Peyer's patch (tissue), 4 donors: ENCODE data around the gene ASCL4. TPM values are rescaled to one million over a fixed set of nuclear protein-coding genes. Genes with fewer than 3 reads are reported as not detected.

Experiments used
- DNase-seq, 3 donors: peaks; one replicate each; pipeline ENCODE4 v3.0.0-alpha.2; 2017 to 2019
- H3K27ac ChIP-seq, 4 donors: fragments of 200-600 bp; sonication (generic); one replicate each; pipeline ENCODE4 v1.5.1; 2016 to 2019
- H3K27me3 ChIP-seq, 2 donors: fragments of 200-600 bp; sonication (generic); one replicate each; pipeline ENCODE4 v1.5.1; 2019
- H3K36me3 ChIP-seq, 3 donors: fragments of 200-600 bp; sonication (generic); one replicate each; pipeline ENCODE4 v1.5.1; 2016 to 2019
- H3K4me1 ChIP-seq, 4 donors: fragments of 200-600 bp; sonication (generic); one replicate each; pipeline ENCODE4 v1.5.1; 2016 to 2019
- H3K4me3 ChIP-seq, 4 donors: fragments of 200-600 bp; sonication (generic); 1 replicate in 3 of 4; 2 replicates in 1 of 4; pipeline ENCODE4 v1.5.1; 2016 to 2019; ENCODE audit warnings: mild to moderate bottlenecking in 1 of 4
- H3K9me3 ChIP-seq, 4 donors: fragments of 200-600 bp; sonication (generic); one replicate each; pipeline ENCODE4 v1.5.1; 2016 to 2019; ENCODE audit warnings: mild to moderate bottlenecking in 1 of 4
- POLR2A ChIP-seq, 2 donors: fragments of 450-650 bp; IDR thresholded peaks; one replicate each; pipeline ENCODE4 v1.5.1; 2017; ENCODE audit warnings: antibody characterized with exemption in 2 of 2, mild to moderate bottlenecking in 2 of 2, moderate library complexity in 2 of 2
- total RNA-seq, 4 donors: library from RNA; depleted of rRNA; stranded (reverse); fragments of >200 nt; gene quantifications; one replicate each; pipeline ENCODE4 v1.1.0, GENCODE V29; 2016
- TF ChIP-seq, protein P1 (sequence below), 6 experiments: fragments of 450-650 bp in 4 of 6; fragments of 200-600 bp in 2 of 6; sonication (generic) in 1 of 6; IDR thresholded peaks; one replicate each; pipeline ENCODE4 v1.5.1; 2017 to 2019; ENCODE audit warnings: antibody characterized with exemption in 6 of 6, mild to moderate bottlenecking in 3 of 6, moderate library complexity in 1 of 6

ASCL4 gene
- total RNA-seq, 4 donors from 2014 or later, result not detected

DNA sequence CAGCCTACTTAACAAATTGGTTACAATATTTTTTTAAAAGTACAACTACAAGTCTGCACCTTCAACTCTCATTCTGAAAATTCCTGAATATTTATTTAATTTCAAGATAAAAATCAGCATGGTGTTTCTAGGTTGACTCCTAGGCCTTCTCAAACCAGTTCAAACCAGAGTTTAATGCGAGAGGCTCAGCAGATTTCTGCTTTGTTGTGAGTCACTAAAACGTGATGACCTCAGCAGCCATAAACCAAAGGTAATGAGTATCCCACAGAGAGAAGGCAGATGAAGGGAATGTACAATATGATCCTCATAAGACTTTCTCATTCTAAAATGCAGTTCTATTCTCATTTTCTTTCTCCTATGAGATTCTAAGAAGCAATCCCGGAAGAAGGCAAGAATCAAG lies 15.1 kb upstream of the ASCL4 start:
- Histone ChIP-seq H3K4me1 (peaks cover 0 to 35% (median 10%) of the 10 kb centered on the region in 4 donors), H3K36me3 (peaks cover 0 to 35% (median 0%) of the 10 kb centered on the region in 3 donors), H3K27me3 (no peaks in the 10 kb centered on the region), H3K4me3 (peak overlapping the region in 3 of 4 donors; percentile 89 to 93 (median 91)), H3K9me3 (no peaks in the 10 kb centered on the region), H3K27ac (peak overlapping the region; percentile 84 to 91 (median 87))
- DNase-seq, result peak in 1 of 3 donors; percentile 78
- TF ChIP-seq, protein P1, sequence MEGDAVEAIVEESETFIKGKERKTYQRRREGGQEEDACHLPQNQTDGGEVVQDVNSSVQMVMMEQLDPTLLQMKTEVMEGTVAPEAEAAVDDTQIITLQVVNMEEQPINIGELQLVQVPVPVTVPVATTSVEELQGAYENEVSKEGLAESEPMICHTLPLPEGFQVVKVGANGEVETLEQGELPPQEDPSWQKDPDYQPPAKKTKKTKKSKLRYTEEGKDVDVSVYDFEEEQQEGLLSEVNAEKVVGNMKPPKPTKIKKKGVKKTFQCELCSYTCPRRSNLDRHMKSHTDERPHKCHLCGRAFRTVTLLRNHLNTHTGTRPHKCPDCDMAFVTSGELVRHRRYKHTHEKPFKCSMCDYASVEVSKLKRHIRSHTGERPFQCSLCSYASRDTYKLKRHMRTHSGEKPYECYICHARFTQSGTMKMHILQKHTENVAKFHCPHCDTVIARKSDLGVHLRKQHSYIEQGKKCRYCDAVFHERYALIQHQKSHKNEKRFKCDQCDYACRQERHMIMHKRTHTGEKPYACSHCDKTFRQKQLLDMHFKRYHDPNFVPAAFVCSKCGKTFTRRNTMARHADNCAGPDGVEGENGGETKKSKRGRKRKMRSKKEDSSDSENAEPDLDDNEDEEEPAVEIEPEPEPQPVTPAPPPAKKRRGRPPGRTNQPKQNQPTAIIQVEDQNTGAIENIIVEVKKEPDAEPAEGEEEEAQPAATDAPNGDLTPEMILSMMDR (IDR thresholded peaks at IDR 0.05), result no peak
- TF ChIP-seq POLR2A (IDR thresholded peaks at IDR 0.05), result no peak

DNA sequence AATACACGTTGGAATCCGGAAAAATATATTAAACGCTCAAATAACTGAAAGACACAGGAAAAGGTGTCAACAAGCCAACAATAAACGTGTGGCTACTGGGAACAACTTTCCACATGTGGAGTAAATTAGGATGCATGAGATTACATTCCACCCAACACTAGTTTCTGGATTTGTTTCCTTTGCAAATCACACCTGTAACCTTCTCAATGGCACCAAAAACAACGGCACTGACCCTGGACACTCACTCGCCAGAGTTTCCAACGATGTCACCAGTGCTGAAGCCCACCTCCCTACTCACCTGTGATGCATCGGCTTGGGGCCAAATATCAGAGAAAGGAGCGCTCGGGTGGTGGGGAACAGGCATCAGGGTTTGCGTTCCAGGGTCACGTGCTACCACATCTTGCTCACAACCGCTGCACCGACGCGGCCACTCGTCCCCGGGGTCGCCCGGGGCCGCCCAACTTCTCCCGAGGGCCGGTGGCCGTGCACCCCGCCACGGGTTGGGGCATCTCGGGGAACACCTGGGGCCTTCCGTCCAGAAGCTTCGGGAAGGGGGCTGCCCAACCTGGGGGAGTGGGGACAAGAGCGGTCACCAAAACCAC lies 14.2 kb upstream of the ASCL4 start:
- Histone ChIP-seq H3K9me3 (no peaks in the 10 kb centered on the region), H3K27me3 (no peaks in the 10 kb centered on the region), H3K36me3 (peaks cover 0 to 26% (median 0%) of the 10 kb centered on the region in 3 donors), H3K4me1 (peaks cover 0 to 35% (median 10%) of the 10 kb centered on the region in 4 donors), H3K27ac (peak overlapping the region; percentile 84 to 91 (median 87)), H3K4me3 (peak overlapping the region; percentile 81 to 93 (median 90))
- peak in 2 of 3 donors; percentile 50 to 56 for DNase-seq
- TF ChIP-seq POLR2A (IDR thresholded peaks at IDR 0.05), result no peak
- TF ChIP-seq, protein P1 (IDR thresholded peaks at IDR 0.05), result no peak

DNA sequence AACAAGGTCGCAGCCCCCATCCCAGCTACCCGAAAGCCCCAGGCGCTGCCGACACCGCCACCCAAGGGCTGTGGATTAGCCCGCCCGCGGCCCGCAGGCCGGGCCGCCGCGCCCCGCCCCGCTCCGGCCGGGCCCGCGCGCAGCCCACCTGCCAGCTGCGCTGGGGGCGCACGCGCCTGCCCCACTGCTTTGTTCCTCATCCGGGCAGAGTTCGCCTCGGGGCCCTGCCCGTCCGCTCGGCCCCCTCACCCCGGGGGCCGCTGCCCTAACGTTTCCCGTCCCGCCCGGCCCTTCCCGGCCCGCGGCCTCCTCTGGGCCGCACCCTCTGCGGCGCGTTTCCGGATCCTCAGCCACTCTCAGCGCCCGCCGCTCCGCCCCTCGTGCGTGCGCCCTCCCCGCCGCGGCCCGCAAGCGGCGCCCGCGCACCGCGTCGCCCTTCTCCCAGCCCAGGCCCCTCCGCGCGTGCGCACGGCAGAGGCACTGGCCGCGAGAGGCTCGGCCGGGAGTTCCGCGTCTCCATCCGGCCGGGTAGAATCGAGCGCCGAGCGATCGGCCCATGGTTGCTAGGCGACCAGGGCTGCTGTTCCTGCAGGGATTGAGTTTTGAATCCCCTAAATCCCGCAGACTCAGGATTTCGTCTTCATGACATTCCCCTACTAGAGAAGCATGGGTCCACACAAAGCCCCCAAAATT lies 13.5 kb upstream of the ASCL4 start, which contains the start of gene PRDM4:
TSS of gene PRDM4 (minus strand) at position 329 of the 693 bp plus-strand sequence. CDS start 622 bp downstream, outside the sequence.
- H3K27ac ChIP-seq, result peak within 1 kb of the TSS; percentile 84 to 91 (median 87)
- H3K36me3 ChIP-seq, result peaks cover 0 to 19% (median 0%) of the 10 kb centered on the region in 3 donors
- peak within 1 kb of the TSS; percentile 81 to 93 (median 90) for H3K4me3 ChIP-seq
- peaks cover 0 to 35% (median 10%) of the 10 kb centered on the region in 4 donors for H3K4me1 ChIP-seq
- H3K27me3 ChIP-seq, result no peaks in the 10 kb centered on the region
- TF ChIP-seq POLR2A (IDR thresholded peaks at IDR 0.05), result peak; percentile 96 to 98
- TF ChIP-seq, protein P1 (IDR thresholded peaks at IDR 0.05), result peak in 5 of 6 experiments; percentile 39 to 79 (median 51)
- no peaks in the 10 kb centered on the region for H3K9me3 ChIP-seq
- peak; percentile 89 to 97 (median 96) for DNase-seq

DNA sequence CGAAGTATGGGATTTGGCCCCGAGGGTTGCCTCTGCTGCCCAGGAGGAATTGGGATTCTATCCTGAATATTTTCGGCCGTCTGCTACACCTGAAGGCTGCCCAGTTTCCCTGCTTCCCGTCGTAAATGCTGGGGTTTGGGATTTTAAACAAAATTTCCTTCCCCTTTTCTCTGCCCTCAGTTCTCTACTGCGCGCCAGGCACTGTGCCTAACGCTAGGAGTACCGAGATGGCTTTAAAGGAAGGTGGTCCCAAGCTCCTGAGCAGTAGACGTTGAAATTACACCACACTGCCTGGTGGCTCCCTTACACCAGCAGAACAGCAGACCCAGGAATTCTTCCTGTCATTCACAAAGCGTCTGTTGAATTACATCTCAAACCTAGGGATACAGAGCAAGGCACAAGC lies 13.0 kb upstream of the ASCL4 start:
- peaks cover 0 to 14% (median 0%) of the 10 kb centered on the region in 3 donors for H3K36me3 ChIP-seq
- peaks cover 0 to 35% (median 10%) of the 10 kb centered on the region in 4 donors for H3K4me1 ChIP-seq
- DNase-seq, result no peak
- no peaks in the 10 kb centered on the region for H3K9me3 ChIP-seq
- H3K27me3 ChIP-seq, result no peaks in the 10 kb centered on the region
- peak overlapping the region; percentile 81 to 93 (median 90) for H3K4me3 ChIP-seq
- H3K27ac ChIP-seq, result peak overlapping the region; percentile 12 to 89 (median 49)
- no peak for TF ChIP-seq POLR2A (IDR thresholded peaks at IDR 0.05)
- TF ChIP-seq, protein P1 (IDR thresholded peaks at IDR 0.05), result no peak

DNA sequence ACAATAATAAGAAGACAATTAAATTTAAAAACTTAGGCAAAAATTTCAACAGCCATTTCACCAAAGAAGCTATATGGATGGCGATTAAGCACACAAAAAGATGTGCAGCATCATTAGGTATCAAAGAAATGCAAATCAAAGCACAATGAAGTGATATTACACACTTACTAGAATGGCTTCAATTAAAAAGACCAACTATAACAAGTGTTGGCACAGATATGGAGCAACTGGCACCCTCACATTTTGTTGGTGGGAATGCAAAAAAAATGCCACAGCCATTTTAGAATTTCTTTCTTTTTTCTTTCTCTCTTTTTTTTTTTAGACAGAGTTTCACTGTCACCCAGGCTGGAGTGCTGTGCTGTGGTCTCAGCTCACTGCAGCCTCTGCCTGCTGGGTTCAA lies 11.6 kb upstream of the ASCL4 start:
- TF ChIP-seq, protein P1 (IDR thresholded peaks at IDR 0.05), result no peak
- no peak for TF ChIP-seq POLR2A (IDR thresholded peaks at IDR 0.05)
- H3K27me3 ChIP-seq, result no peaks in the 10 kb centered on the region
- DNase-seq, result no peak
- H3K9me3 ChIP-seq, result no peaks in the 10 kb centered on the region
- H3K36me3 ChIP-seq, result peaks cover 0 to under 1% (median 0%) of the 10 kb centered on the region in 3 donors
- no peak overlapping the region for H3K4me3 ChIP-seq
- H3K4me1 ChIP-seq, result peaks cover 0 to 30% (median 10%) of the 10 kb centered on the region in 4 donors
- no peak overlapping the region for H3K27ac ChIP-seq
